HepG2 (cell line): Measurements from ENCODE around the gene GJD3. TPM values are rescaled to one million over a fixed set of nuclear protein-coding genes. Genes with fewer than 3 reads are reported as not detected.

ENCODE experiments used
- ARID2 ChIP-seq: sonication (generic); formaldehyde crosslinking; IDR thresholded peaks from 2 replicates; pipeline ENCODE4 v1.8.1; 2022; ENCODE audit warnings: mild to moderate bottlenecking, missing genetic modification reagents, borderline replicate concordance
- CHCHD3 ChIP-seq: sonication (generic); formaldehyde crosslinking; IDR thresholded peaks from 2 replicates; pipeline ENCODE4 v1.8.0; 2022; ENCODE audit warnings: mild to moderate bottlenecking, missing genetic modification reagents, moderate library complexity
- MBD4 ChIP-seq: IDR thresholded peaks from 2 replicates; pipeline ENCODE4 v1.6.1; 2012; ENCODE audit warnings: low read length, inconsistent platforms, borderline replicate concordance
- PAF1 ChIP-seq: IDR thresholded peaks from 2 replicates; pipeline ENCODE4 v1.6.1; 2016; ENCODE audit warnings: missing genetic modification reagents, missing compliant biosample characterization
- RBFOX2 ChIP-seq: fragments of 200-400 bp; formaldehyde crosslinking; IDR thresholded peaks from 2 replicates; pipeline ENCODE4 v1.6.1; 2017; ENCODE audit warnings: low read depth, mild to moderate bottlenecking, low read length
- ZFP41 ChIP-seq: sonication (generic); formaldehyde crosslinking; IDR thresholded peaks from 2 replicates; pipeline ENCODE4 v1.4.0; 2020; ENCODE audit warnings: mild to moderate bottlenecking, missing genetic modification reagents, borderline replicate concordance
- ZMAT3 ChIP-seq: sonication (generic); formaldehyde crosslinking; conservative IDR thresholded peaks from 2 replicates; pipeline ENCODE4 v1.7.0; 2021; ENCODE audit warnings: missing genetic modification reagents
- ZNF550 ChIP-seq: sonication (generic); formaldehyde crosslinking; IDR thresholded peaks from 2 replicates; pipeline ENCODE4 v1.4.0; 2020; ENCODE audit warnings: mild to moderate bottlenecking, missing genetic modification reagents, borderline replicate concordance
- polyA plus RNA-seq, 8 experiments: library from polyadenylated mRNA; depleted of rRNA in 3 of 8; stranded (reverse) in 7 of 8; unstranded in 1 of 8; fragments of >200 nt; fragmentation: Illumina TruSeq in 4 of 8; extraction: Trizol in 4 of 8; gene quantifications; 2 replicates each; pipeline versions ENCODE4 v1.2.1 to v1.2.3, GENCODE V29; 2011 to 2016; ENCODE audit warnings: low read depth in 4 of 8, missing spikeins in 1 of 8, mixed read lengths in 1 of 8; ENCODE audit not compliant: insufficient read depth in 1 of 8
- total RNA-seq, 5 experiments: library from RNA; depleted of rRNA; stranded (reverse); fragments of >200 nt; fragmentation: Illumina TruSeq; extraction: Trizol; gene quantifications; 2 replicates each; pipeline ENCODE4 v1.2.3, GENCODE V29; 2016; ENCODE audit warnings: low read depth in 1 of 5
- TF ChIP-seq, protein P1 (sequence below): sonication (generic); formaldehyde crosslinking; IDR thresholded peaks from 2 replicates; pipeline ENCODE4 v1.4.0; 2020; ENCODE audit warnings: missing genetic modification reagents, low read depth, mild to moderate bottlenecking, borderline replicate concordance
- TF ChIP-seq, protein P2 (sequence below): sonication (generic); formaldehyde crosslinking; IDR thresholded peaks from 2 replicates; pipeline ENCODE4 v1.5.1; 2020; ENCODE audit warnings: missing genetic modification reagents, mild to moderate bottlenecking, borderline replicate concordance
- TF ChIP-seq, protein P3 (sequence below): sonication (generic); formaldehyde crosslinking; IDR thresholded peaks from 2 replicates; pipeline ENCODE4 v1.4.0; 2020; ENCODE audit warnings: missing genetic modification reagents, borderline replicate concordance
- TF ChIP-seq, protein P4 (sequence below): sonication (generic); formaldehyde crosslinking; IDR thresholded peaks from 2 replicates; pipeline ENCODE4 v1.4.0; 2020; ENCODE audit warnings: mild to moderate bottlenecking, missing genetic modification reagents
- TF ChIP-seq, protein P5 (sequence below): sonication (generic); formaldehyde crosslinking; IDR thresholded peaks from 2 replicates; pipeline ENCODE4 v1.5.0; 2020; ENCODE audit warnings: mild to moderate bottlenecking, missing genetic modification reagents

GJD3 gene
- total and polyA plus RNA-seq, 2 of the 13 experiments (the other 11 are each of a cell fraction or from before 2014, with no cell fraction given) = not detected

DNA sequence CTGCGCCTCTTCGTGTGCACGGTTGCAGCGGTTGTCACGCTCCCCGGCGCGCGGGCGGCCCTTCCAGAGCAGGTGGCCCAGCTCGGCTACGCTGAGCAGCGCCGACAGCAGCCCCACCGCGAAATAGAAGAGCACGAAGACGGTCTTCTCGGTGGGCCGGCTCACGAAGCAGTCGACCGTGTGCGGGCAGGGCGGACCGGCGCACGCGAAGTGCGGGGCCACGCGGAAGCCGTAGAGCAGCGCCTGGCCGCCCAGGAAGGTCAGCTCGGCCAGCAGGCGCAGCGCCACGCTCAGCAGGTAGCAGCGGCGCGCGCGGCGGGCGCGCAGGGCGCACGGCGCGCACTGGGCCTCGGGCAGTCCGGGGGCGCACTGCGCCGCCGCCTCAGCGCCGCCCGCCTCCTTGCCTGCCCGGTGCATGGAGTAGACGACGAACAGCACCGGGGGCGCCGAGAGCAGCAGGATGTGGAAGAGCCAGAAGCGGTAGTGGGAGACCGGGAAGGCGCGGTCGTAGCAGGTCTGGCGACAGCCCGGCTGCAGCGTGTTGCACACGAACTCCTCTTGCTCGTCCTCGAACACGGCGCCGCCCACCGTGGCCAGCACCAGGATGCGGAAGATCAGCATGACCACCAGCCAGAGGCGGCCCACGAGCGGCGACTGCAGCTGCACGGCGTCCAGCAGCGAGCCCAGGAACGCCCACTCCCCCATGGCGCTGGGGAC lies 1.3 kb downstream of the GJD3 start (continued):
- no peak for TF ChIP-seq ZMAT3 (CRISPR knock-in tag)
- TF ChIP-seq MBD4 = no peak
- TF ChIP-seq, protein P1, sequence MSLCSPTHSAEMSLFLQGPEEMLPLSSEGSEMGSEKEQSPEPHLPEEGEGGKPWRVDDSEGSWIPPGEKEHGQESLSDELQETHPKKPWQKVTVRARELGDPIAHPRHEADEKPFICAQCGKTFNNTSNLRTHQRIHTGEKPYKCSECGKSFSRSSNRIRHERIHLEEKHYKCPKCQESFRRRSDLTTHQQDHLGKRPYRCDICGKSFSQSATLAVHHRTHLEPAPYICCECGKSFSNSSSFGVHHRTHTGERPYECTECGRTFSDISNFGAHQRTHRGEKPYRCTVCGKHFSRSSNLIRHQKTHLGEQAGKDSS (CRISPR knock-in tag) = no peak
- no peak for TF ChIP-seq ZNF550 (CRISPR knock-in tag)
- TF ChIP-seq, protein P2, sequence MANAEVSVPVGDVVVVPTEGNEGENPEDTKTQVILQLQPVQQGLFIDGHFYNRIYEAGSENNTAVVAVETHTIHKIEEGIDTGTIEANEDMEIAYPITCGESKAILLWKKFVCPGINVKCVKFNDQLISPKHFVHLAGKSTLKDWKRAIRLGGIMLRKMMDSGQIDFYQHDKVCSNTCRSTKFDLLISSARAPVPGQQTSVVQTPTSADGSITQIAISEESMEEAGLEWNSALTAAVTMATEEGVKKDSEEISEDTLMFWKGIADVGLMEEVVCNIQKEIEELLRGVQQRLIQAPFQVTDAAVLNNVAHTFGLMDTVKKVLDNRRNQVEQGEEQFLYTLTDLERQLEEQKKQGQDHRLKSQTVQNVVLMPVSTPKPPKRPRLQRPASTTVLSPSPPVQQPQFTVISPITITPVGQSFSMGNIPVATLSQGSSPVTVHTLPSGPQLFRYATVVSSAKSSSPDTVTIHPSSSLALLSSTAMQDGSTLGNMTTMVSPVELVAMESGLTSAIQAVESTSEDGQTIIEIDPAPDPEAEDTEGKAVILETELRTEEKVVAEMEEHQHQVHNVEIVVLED (CRISPR knock-in tag) = no peak
- no peak for TF ChIP-seq ZFP41 (CRISPR knock-in tag)
- peak; percentile 52 for TF ChIP-seq RBFOX2
- TF ChIP-seq, protein P3, sequence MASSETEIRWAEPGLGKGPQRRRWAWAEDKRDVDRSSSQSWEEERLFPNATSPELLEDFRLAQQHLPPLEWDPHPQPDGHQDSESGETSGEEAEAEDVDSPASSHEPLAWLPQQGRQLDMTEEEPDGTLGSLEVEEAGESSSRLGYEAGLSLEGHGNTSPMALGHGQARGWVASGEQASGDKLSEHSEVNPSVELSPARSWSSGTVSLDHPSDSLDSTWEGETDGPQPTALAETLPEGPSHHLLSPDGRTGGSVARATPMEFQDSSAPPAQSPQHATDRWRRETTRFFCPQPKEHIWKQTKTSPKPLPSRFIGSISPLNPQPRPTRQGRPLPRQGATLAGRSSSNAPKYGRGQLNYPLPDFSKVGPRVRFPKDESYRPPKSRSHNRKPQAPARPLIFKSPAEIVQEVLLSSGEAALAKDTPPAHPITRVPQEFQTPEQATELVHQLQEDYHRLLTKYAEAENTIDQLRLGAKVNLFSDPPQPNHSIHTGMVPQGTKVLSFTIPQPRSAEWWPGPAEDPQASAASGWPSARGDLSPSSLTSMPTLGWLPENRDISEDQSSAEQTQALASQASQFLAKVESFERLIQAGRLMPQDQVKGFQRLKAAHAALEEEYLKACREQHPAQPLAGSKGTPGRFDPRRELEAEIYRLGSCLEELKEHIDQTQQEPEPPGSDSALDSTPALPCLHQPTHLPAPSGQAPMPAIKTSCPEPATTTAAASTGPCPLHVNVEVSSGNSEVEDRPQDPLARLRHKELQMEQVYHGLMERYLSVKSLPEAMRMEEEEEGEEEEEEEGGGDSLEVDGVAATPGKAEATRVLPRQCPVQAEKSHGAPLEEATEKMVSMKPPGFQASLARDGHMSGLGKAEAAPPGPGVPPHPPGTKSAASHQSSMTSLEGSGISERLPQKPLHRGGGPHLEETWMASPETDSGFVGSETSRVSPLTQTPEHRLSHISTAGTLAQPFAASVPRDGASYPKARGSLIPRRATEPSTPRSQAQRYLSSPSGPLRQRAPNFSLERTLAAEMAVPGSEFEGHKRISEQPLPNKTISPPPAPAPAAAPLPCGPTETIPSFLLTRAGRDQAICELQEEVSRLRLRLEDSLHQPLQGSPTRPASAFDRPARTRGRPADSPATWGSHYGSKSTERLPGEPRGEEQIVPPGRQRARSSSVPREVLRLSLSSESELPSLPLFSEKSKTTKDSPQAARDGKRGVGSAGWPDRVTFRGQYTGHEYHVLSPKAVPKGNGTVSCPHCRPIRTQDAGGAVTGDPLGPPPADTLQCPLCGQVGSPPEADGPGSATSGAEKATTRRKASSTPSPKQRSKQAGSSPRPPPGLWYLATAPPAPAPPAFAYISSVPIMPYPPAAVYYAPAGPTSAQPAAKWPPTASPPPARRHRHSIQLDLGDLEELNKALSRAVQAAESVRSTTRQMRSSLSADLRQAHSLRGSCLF (CRISPR knock-in tag) = no peak
- TF ChIP-seq ARID2 (CRISPR knock-in tag) = no peak; the same call in 1 of the 2 replicates
- TF ChIP-seq, protein P4, sequence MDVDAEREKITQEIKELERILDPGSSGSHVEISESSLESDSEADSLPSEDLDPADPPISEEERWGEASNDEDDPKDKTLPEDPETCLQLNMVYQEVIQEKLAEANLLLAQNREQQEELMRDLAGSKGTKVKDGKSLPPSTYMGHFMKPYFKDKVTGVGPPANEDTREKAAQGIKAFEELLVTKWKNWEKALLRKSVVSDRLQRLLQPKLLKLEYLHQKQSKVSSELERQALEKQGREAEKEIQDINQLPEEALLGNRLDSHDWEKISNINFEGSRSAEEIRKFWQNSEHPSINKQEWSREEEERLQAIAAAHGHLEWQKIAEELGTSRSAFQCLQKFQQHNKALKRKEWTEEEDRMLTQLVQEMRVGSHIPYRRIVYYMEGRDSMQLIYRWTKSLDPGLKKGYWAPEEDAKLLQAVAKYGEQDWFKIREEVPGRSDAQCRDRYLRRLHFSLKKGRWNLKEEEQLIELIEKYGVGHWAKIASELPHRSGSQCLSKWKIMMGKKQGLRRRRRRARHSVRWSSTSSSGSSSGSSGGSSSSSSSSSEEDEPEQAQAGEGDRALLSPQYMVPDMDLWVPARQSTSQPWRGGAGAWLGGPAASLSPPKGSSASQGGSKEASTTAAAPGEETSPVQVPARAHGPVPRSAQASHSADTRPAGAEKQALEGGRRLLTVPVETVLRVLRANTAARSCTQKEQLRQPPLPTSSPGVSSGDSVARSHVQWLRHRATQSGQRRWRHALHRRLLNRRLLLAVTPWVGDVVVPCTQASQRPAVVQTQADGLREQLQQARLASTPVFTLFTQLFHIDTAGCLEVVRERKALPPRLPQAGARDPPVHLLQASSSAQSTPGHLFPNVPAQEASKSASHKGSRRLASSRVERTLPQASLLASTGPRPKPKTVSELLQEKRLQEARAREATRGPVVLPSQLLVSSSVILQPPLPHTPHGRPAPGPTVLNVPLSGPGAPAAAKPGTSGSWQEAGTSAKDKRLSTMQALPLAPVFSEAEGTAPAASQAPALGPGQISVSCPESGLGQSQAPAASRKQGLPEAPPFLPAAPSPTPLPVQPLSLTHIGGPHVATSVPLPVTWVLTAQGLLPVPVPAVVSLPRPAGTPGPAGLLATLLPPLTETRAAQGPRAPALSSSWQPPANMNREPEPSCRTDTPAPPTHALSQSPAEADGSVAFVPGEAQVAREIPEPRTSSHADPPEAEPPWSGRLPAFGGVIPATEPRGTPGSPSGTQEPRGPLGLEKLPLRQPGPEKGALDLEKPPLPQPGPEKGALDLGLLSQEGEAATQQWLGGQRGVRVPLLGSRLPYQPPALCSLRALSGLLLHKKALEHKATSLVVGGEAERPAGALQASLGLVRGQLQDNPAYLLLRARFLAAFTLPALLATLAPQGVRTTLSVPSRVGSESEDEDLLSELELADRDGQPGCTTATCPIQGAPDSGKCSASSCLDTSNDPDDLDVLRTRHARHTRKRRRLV = no peak
- TF ChIP-seq, protein P5, sequence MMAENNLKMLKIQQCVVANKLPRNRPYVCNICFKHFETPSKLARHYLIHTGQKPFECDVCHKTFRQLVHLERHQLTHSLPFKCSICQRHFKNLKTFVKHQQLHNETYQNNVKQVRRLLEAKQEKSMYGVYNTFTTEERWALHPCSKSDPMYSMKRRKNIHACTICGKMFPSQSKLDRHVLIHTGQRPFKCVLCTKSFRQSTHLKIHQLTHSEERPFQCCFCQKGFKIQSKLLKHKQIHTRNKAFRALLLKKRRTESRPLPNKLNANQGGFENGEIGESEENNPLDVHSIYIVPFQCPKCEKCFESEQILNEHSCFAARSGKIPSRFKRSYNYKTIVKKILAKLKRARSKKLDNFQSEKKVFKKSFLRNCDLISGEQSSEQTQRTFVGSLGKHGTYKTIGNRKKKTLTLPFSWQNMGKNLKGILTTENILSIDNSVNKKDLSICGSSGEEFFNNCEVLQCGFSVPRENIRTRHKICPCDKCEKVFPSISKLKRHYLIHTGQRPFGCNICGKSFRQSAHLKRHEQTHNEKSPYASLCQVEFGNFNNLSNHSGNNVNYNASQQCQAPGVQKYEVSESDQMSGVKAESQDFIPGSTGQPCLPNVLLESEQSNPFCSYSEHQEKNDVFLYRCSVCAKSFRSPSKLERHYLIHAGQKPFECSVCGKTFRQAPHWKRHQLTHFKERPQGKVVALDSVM = no peak
- TF ChIP-seq CHCHD3 (CRISPR knock-in tag) = no peak
- no peak for TF ChIP-seq PAF1 (CRISPR knock-in tag)
